Transverse colon (tissue), 3 donors: ENCODE results near the gene CTNNA1.
"Not testable (repeated sequence)": the region's sequence is repeated elsewhere in the genome, so short reads cannot be mapped to it uniquely, and the experiment has no call there.

ENCODE experiments used
- POLR2A ChIP-seq: fragments of 450-650 bp; IDR thresholded peaks from one replicate; pipeline ENCODE4 v1.6.1; 2016; ENCODE audit warnings: antibody characterized with exemption, mild to moderate bottlenecking, moderate library complexity
- TF ChIP-seq, protein P1 (sequence below), 5 experiments: fragments of 200-600 bp in 3 of 5; fragments of 450-650 bp in 2 of 5; sonication (generic) in 3 of 5; IDR thresholded peaks; 1 replicate in 2 of 5; 2 replicates in 3 of 5; pipeline ENCODE4 v1.5.1; 2016 to 2017; ENCODE audit warnings: antibody characterized with exemption in 5 of 5, inconsistent platforms in 3 of 5, mild to moderate bottlenecking in 2 of 5, moderate library complexity in 1 of 5

DNA sequence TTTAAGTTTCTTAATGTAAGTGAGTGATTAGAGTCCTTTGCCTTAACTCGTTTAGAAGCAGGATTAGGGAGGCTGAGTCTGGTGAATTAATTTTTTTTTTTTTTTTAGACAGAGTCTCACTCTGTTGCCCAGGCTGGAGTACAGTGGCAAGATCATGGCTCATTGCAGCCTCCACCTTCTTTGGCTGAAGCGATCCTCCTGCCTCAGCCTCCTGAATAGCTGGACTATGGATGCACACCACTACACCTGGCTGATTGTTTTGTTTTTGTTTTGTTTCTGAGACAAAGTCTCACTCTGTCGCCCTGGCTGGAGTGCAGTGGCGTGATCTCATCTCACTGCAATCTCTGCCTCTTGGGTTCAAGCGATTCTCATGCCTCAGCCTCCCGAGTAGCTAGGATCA is 20.4 kb downstream of the CTNNA1 start:
- TF ChIP-seq, protein P1, sequence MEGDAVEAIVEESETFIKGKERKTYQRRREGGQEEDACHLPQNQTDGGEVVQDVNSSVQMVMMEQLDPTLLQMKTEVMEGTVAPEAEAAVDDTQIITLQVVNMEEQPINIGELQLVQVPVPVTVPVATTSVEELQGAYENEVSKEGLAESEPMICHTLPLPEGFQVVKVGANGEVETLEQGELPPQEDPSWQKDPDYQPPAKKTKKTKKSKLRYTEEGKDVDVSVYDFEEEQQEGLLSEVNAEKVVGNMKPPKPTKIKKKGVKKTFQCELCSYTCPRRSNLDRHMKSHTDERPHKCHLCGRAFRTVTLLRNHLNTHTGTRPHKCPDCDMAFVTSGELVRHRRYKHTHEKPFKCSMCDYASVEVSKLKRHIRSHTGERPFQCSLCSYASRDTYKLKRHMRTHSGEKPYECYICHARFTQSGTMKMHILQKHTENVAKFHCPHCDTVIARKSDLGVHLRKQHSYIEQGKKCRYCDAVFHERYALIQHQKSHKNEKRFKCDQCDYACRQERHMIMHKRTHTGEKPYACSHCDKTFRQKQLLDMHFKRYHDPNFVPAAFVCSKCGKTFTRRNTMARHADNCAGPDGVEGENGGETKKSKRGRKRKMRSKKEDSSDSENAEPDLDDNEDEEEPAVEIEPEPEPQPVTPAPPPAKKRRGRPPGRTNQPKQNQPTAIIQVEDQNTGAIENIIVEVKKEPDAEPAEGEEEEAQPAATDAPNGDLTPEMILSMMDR (IDR thresholded peaks at IDR 0.05), result not testable (repeated sequence)
- not testable (repeated sequence) for TF ChIP-seq POLR2A
